Panc1 (cell line): ENCODE results near the gene NUP43.

Source experiments
- POLR2AphosphoS5 ChIP-seq: IDR thresholded peaks from 2 replicates; pipeline ENCODE4 v1.6.1; 2012; ENCODE audit warnings: mild to moderate bottlenecking, low read depth, low read length, moderate library complexity
- SIN3A ChIP-seq: IDR thresholded peaks from 2 replicates; pipeline ENCODE4 v1.6.1; 2012; ENCODE audit warnings: low read depth, mild to moderate bottlenecking, low read length, moderate library complexity, borderline replicate concordance; ENCODE audit not compliant: insufficient read depth
- TCF7L2 ChIP-seq: IDR thresholded peaks from 2 replicates; pipeline ENCODE4 v1.6.1; 2011; ENCODE audit warnings: mild to moderate bottlenecking, low read depth, low read length, inconsistent platforms
- TF ChIP-seq, protein P1 (sequence below): fragments of 450-650 bp; IDR thresholded peaks from 2 replicates; pipeline ENCODE4 v1.5.1; 2017; ENCODE audit warnings: mild to moderate bottlenecking

DNA sequence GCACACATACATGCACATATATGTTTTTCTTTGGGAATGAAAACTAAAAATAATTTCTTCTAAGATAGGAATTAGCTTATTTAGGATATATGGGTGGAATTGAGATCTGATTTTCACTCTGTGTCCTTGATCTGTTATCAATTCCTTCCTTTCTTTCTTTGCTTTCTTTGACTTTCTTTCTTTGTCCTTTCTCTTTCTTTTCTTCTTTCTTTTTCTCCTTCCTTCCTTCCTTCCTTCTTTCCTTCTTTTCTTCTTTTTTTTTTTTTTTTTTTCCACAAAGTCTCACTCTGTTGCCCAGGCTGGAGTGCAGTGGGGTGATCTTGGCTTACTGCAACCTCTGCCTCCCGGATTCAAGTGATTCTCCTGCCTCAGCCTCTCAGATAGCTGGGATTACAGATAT is 31.3 kb upstream of the NUP43 start:
- TF ChIP-seq POLR2AphosphoS5 (no peak), TCF7L2 (no peak), SIN3A (no peak)
- TF ChIP-seq, protein P1, sequence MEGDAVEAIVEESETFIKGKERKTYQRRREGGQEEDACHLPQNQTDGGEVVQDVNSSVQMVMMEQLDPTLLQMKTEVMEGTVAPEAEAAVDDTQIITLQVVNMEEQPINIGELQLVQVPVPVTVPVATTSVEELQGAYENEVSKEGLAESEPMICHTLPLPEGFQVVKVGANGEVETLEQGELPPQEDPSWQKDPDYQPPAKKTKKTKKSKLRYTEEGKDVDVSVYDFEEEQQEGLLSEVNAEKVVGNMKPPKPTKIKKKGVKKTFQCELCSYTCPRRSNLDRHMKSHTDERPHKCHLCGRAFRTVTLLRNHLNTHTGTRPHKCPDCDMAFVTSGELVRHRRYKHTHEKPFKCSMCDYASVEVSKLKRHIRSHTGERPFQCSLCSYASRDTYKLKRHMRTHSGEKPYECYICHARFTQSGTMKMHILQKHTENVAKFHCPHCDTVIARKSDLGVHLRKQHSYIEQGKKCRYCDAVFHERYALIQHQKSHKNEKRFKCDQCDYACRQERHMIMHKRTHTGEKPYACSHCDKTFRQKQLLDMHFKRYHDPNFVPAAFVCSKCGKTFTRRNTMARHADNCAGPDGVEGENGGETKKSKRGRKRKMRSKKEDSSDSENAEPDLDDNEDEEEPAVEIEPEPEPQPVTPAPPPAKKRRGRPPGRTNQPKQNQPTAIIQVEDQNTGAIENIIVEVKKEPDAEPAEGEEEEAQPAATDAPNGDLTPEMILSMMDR = no peak
